HG03354 (cell line): ENCODE results near the gene LOXL3.

ENCODE experiments used
- ATAC-seq: cut with Tn5 transposase; IDR thresholded peaks from one replicate; pipeline ENCODE4 v1.9.1; 2021; ENCODE audit warnings: mild to moderate bottlenecking; ENCODE audit not compliant: unreplicated experiment, poor library complexity, severe bottlenecking

The LOXL3 gene

GRCh38 chr2:74530239-74531187 lies 23.2 kb downstream of the LOXL3 start:
- ATAC-seq = peak; percentile 36

GRCh38 chr2:74529357-74530238 lies 24.1 kb downstream of the LOXL3 start, which contains the start of the genes AUP1 and HTRA2:
Gene AUP1 (minus strand): TSS chr2:74529706. CDS start chr2:74529629, 77 bp downstream.
Gene HTRA2 (plus strand): TSS chr2:74529933. CDS start chr2:74530007, 74 bp downstream.
- ATAC-seq = peak; percentile 83

DNA sequence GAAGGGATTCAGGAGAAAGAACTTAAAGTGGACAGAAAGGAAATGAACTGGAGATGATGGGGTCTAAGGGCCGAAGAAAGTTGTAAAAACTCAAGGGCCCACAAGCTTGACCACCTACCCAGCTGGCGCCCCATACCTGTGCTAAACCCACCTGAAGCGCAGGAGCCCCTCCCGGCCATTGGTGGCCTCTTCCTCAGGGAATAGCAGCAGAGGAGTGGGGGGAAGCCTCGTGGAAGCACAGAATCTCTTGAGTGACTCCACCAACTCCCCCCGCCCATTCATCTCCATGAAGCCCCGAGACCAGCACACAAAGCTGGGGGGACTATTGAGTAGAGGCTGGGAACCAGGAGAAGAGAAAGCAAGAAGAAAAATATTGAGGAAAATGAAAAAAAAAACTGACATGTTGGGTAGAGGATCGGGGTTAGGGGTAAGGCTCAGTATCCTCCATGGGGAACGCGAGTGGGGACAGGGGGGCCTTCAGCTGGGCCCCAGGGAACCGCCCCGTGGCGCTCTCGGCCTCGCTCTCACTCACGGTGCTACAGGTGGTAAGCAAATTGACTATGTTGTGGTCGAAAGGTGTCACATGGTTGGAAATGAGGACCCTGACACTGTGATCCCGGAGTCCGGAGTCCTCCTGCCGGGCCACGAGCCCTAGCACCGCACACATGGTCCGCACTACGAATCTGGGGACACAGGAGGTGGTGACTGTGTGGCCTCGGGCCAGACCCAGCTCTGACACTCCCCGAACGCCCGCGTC lies 25.0 kb downstream of the LOXL3 start:
- peak; percentile 15 for ATAC-seq

DNA sequence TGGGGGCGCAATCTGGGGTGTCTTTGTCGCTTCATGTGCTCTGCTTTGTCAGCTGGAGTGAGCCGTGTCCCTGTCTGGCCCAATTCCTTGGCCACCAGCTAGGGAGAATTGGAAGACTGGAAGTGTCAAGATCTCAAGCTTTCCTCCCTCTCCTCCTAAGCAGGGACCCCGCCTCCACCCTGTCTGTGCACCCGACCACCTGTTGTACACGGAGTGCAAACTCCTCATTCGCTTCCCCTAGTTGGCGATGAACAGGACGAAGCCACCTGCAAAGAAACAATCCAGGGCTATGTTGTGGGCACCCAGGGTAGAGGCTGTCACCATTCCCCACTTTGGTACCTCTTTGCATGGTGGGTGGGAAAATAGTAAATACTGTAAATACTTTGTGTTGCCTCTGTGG lies 26.0 kb downstream of the LOXL3 start:
- ATAC-seq = no peak

- no peak for ATAC-seq
These were observed 27.0 kb downstream of the LOXL3 start for GRCh38 chr2:74526649-74527230.

DNA sequence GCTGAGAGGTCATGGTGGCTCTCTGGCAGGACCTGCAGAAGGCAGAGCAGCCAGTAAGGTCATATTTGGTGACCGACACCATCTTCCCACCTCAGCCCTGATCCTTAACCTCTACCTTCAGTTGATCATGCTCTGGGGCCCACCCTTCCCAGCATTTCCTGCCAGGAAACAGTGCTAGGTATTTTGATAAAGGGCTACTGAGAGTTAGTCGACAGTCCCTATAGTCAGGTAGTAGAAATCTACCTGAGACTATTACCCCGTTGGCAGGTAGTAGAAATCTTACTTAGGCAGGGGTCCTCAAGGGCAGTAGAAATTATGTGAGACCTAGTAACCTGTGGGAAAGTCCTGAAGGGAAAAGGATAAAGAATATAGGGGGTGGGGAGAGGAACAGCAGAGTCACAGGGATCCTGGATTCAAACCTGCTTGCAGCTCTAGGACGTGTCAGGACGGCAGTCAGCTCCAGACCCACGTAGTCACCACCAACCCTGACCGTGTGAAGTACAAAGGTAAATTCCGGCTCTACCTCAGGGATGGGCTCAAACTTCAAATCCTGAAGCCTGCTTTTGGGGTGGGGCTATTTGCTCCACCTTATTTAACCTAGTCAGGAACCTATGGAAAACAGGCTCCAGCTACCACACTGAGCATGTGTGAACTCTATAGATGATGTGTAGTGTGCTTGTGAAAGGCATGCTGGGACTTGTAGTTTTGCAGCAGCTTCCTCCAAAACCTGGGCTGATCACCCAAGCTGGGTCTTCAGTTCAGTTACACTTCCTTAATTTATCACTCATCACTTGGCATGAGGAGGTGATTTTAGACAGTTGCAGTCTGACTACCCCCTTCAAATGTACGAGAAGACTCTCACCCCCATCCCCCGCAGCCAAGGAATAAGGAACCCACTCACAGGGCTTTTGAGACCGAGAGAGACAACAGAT lies 27.8 kb downstream of the LOXL3 start, which contains the start of gene DQX1:
Gene DQX1, minus strand, starts transcription at position 515 of the 932 bp plus-strand sequence. Its CDS starts 502 bp downstream, at position 13.
- no peak for ATAC-seq

GRCh38 chr2:74524955-74525716 lies 28.6 kb downstream of the LOXL3 start:
- ATAC-seq = no peak

DNA sequence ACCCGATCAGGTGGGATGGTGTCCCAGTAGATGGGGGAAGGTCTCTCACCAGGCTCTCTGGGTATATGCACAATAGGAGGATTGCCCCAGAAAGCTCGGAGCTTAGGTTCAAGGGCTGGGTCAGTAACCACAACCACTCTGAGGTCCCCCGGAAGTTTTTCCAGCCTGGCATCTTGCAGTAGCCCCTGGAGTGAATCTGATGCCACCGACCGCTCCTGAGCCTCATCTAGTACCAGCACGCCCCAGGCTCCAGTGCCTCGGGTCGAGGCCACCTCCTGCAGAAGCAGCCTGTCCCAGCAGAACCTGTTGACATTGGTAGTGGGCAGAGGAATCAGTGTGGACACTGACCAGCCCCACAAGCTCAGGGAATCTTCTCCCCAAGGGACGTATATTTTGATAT lies 29.7 kb downstream of the LOXL3 start:
- no peak for ATAC-seq

GRCh38 chr2:74522516-74522915 lies 31.2 kb downstream of the LOXL3 start:
- no peak for ATAC-seq

- no peak for ATAC-seq
These were observed 37.1 kb downstream of the LOXL3 start for GRCh38 chr2:74516650-74517049.

DNA sequence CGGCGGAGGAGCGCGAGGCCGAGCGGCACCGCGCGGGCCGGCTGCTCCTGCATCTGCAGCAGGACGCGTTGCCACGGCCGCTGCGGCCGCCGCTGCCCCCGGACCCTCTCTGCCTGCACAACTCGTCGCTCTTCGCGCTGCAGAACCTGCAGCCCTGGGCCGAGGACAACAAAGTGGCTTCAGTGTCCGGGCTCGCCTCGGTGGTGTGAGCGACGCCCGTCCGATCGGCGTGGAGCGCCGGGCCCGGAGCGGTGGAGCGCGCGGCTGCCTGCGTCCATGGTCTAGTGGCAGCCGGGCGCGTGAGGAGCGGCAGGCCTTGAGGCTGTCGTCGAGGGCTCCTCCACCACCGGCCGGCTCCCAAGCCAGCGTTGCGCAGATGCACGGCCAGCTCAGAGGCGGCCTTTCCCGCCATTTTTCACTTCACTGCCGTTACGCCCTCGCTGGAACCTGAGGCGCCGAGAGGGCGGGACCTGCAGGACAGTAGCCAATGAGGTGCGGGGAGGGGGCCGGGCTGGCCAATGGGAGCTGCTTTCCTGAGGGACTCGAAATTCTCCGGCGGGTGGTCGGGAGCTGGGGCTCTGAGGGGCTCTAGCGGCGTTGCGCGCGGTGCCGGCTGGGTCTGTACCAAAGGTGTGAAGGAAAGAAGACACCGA lies 37.6 kb downstream of the LOXL3 start:
- peak; percentile 65 for ATAC-seq

DNA sequence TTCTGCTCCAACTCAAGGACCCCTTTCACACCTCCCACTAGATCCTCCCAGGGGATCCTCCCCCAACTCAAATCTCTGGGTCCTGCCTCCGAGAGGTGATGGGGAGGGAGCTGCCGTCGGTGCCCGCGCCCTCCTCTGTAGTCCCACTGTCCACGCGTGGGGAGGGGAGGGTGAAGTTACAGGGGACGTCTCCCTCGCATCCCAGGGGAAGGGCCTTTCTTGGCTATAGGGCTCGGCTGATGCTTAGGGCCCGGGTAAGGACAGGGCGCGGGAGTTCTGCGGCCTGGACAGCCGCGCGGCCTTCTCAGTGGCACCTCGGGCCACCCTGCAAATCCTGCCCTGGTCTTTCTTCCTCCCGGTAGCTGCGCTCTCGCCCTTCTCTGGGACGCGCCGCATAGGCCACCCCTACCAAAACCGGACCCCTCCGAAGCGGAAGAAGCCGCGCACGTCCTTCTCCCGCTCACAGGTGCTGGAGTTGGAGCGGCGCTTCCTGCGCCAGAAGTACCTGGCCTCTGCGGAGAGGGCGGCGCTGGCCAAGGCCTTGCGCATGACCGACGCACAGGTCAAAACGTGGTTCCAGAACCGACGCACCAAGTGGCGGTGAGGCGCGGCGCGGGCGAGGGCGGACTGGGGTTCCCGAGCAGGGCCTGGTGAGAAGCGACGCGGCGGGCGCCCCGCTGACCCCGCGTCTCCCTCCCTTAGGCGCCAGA lies 38.3 kb downstream of the LOXL3 start:
- ATAC-seq = no peak

GRCh38 chr2:74514368-74515270 lies 39.1 kb downstream of the LOXL3 start, which contains the start of gene TLX2:
Gene TLX2 (plus strand): TSS chr2:74514450. CDS start chr2:74514807, 357 bp downstream.
- ATAC-seq = no peak

DNA sequence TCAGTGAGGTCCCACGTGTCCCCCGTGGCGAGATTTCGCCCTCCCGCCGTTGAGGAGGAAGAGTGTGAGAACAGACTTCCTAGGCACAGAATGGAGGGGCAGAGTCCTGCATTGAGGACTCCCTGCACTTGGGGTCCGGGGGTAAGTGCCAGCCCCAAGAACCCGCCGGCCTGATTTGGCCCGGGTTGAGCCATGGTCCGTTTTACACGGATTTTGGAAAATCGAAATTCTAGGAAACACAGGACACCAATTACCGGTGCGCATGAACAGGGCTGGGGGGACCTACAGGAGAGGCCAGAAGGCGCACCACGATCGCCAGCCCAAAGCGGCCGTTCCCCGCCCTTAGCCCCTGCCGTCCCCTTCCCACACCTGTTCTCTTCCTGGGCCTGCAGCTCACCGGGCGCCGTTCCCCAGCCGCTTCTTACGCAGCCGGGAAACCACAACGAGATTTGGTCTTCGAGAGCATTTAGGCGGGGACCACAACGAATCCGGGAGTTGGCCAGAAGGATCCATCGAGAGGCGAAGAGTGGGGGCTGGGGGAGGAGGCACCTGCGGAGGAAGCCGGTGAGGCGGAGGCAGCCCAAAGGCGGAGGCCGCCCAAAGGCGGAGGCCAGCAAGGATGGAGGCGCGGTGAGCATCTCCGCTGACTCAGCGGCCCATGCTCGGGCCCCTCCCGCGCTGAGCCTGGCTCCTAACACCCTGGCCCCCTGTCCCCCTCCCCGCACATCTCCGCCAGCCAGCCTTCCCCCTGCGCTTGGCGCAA lies 40.0 kb downstream of the LOXL3 start:
- ATAC-seq = no peak
